Natural killer cell (primary cell): ENCODE measurements around the gene CDK5R2. TPM values are rescaled to one million over a fixed set of nuclear protein-coding genes. Genes with fewer than 3 reads are reported as not detected.
A peak's percentile ranks its signal among the peaks of the same experiment; 100 is the strongest.

Experiments used
- ATAC-seq, 3 donors: fragments of 150-1000 bp in 2 of 3; fragments of 200-7000 bp in 1 of 3; cut with Tn5 transposase; 1 replicate in 1 of 3; 2 replicates in 2 of 3; pipeline ENCODE4 v1.10.0; 2021; ENCODE audit warnings: mild to moderate bottlenecking in 2 of 3, moderate library complexity in 2 of 3
- DNase-seq, 2 donors: peaks; one replicate each; pipeline versions ENCODE4 v3.0.0 to v3.0.0-alpha.2; 2013 to 2021; ENCODE audit warnings: mixed read lengths in 1 of 2
- H3K27ac ChIP-seq: one replicate; pipeline ENCODE4 v1.5.1; 2013; ENCODE audit warnings: mild to moderate bottlenecking, low read length
- H3K27me3 ChIP-seq: one replicate; pipeline ENCODE4 v1.6.1; 2013; ENCODE audit warnings: low read length; ENCODE audit not compliant: control insufficient read depth, insufficient read depth
- H3K36me3 ChIP-seq: one replicate; pipeline ENCODE4 v1.6.1; 2013; ENCODE audit warnings: low read length; ENCODE audit not compliant: control insufficient read depth, insufficient read depth
- H3K4me1 ChIP-seq: one replicate; pipeline ENCODE4 v1.6.1; 2013; ENCODE audit warnings: low read length; ENCODE audit not compliant: control insufficient read depth, insufficient read depth
- H3K4me3 ChIP-seq: one replicate; pipeline ENCODE4 v1.5.1; 2013; ENCODE audit warnings: low read length
- H3K9me3 ChIP-seq: one replicate; pipeline ENCODE4 v1.6.1; 2013; ENCODE audit warnings: low read length; ENCODE audit not compliant: control insufficient read depth, insufficient read depth
- H3K27ac Mint-ChIP-seq, 2 donors: one replicate each; pipeline ENCODE4 v1.8.0; 2022; ENCODE audit warnings: mild to moderate bottlenecking in 2 of 2, mixed read lengths in 2 of 2, moderate library complexity in 1 of 2
- H3K27me3 Mint-ChIP-seq, 2 donors: one replicate each; pipeline ENCODE4 v1.8.0; 2022; ENCODE audit warnings: low read depth in 2 of 2, mixed read lengths in 2 of 2
- H3K36me3 Mint-ChIP-seq: one replicate; pipeline ENCODE4 v1.8.0; 2022; ENCODE audit warnings: mixed read lengths
- H3K4me1 Mint-ChIP-seq, 2 donors: one replicate each; pipeline ENCODE4 v1.8.0; 2022; ENCODE audit warnings: mixed read lengths in 2 of 2
- H3K4me3 Mint-ChIP-seq: one replicate; pipeline ENCODE4 v1.8.0; 2022; ENCODE audit warnings: mild to moderate bottlenecking, moderate library complexity, mixed read lengths
- H3K9me3 Mint-ChIP-seq, 2 donors: one replicate each; pipeline ENCODE4 v1.8.0; 2022; ENCODE audit warnings: mixed read lengths in 2 of 2
- WGBS: methylation state at CpG from one replicate; pipeline ENCODE4 v1.1.7; 2013; ENCODE audit warnings: missing lambda C conversion rate; ENCODE audit not compliant: insufficient coverage; 5-methylcytosine and 5-hydroxymethylcytosine counted together
- intact Hi-C: fragments of 100-400 bp; cut with micrococcal nuclease; formaldehyde crosslinking; loops from one replicate; pipeline ENCODE4 v1.14.2; 2022
- total RNA-seq, 4 donors: library from RNA; stranded (reverse); fragments of 120-200 nt in 1 of 4; gene quantifications; one replicate each; pipeline versions ENCODE4 v1.2.3 to v1.2.4, GENCODE V29; 2013 to 2022
- TF ChIP-seq, protein P1 (sequence below): fragments of 200-600 bp; IDR thresholded peaks from one replicate; pipeline ENCODE4 v1.8.0; 2022; ENCODE audit warnings: antibody characterized with exemption

Gene CDK5R2
- total RNA-seq, 3 donors from 2014 or later (not counting 1 experiment from before 2014, with no cell fraction given), result not detected

DNA sequence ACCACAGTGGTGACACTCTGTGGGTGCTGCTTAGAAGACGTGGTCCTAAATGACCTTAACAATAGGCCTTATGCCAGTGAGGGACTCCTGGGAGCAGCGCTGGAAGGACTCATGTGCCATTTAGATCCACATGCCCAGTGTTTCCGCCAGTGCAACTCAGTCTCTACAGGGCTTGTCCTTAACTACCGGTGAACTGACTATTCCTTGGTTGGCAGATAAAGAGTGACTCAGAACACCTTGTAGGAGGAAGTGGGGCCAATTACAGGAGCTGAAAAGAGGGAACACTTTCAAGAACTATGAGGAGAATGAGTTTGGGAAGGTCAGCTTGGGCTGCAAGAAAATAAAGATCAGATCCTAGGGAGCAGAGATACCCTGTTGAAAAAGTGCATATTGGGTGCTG, 1.8 kb upstream of the CDK5R2 start:
- Histone ChIP-seq H3K9me3 (peaks cover 6% of the 10 kb centered on the region), H3K36me3 (no peaks in the 10 kb centered on the region), H3K27ac (no peak overlapping the region), H3K4me3 (no peak overlapping the region), H3K27me3 (peaks cover 31% of the 10 kb centered on the region), H3K4me1 (peaks cover 13% of the 10 kb centered on the region)
- 84% methylated on average over 4 of the region's 4 CpGs for WGBS
- ATAC-seq, result no peak
- peaks cover 0 to 10% of the 10 kb centered on the region in 2 donors for H3K4me1 Mint-ChIP-seq
- TF ChIP-seq, protein P1, sequence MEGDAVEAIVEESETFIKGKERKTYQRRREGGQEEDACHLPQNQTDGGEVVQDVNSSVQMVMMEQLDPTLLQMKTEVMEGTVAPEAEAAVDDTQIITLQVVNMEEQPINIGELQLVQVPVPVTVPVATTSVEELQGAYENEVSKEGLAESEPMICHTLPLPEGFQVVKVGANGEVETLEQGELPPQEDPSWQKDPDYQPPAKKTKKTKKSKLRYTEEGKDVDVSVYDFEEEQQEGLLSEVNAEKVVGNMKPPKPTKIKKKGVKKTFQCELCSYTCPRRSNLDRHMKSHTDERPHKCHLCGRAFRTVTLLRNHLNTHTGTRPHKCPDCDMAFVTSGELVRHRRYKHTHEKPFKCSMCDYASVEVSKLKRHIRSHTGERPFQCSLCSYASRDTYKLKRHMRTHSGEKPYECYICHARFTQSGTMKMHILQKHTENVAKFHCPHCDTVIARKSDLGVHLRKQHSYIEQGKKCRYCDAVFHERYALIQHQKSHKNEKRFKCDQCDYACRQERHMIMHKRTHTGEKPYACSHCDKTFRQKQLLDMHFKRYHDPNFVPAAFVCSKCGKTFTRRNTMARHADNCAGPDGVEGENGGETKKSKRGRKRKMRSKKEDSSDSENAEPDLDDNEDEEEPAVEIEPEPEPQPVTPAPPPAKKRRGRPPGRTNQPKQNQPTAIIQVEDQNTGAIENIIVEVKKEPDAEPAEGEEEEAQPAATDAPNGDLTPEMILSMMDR, result no peak
- no peak for DNase-seq
- H3K9me3 Mint-ChIP-seq, result no peaks in the 10 kb centered on the region
- intact Hi-C loops, result no loop called here
- H3K27me3 Mint-ChIP-seq, result peaks cover 58 to 71% of the 10 kb centered on the region in 2 donors
- H3K36me3 Mint-ChIP-seq, result no peaks in the 10 kb centered on the region
- H3K4me3 Mint-ChIP-seq, result peak overlapping the region; percentile 29
- H3K27ac Mint-ChIP-seq, result no peak overlapping the region

GRCh38 chr2:218958276-218958675, 1.2 kb upstream of the CDK5R2 start:
- Mint-ChIP-seq H3K4me3 (no peak overlapping the region), H3K27ac (no peak overlapping the region), H3K9me3 (no peaks in the 10 kb centered on the region), H3K36me3 (no peaks in the 10 kb centered on the region), H3K27me3 (peaks cover 58 to 69% of the 10 kb centered on the region in 2 donors), H3K4me1 (peaks cover 0 to 12% of the 10 kb centered on the region in 2 donors)
- TF ChIP-seq, protein P1, result no peak
- intact Hi-C loops, result no loop called here
- ATAC-seq (no peak), DNase-seq (no peak)
- no peak overlapping the region for H3K27ac ChIP-seq
- 100% methylated on average over 1 of the region's 1 CpG for WGBS
- H3K4me3 ChIP-seq, result no peak overlapping the region
- H3K4me1 ChIP-seq, result peaks cover 19% of the 10 kb centered on the region
- peaks cover 9% of the 10 kb centered on the region for H3K9me3 ChIP-seq
- peaks cover 37% of the 10 kb centered on the region for H3K27me3 ChIP-seq
- no peaks in the 10 kb centered on the region for H3K36me3 ChIP-seq

DNA sequence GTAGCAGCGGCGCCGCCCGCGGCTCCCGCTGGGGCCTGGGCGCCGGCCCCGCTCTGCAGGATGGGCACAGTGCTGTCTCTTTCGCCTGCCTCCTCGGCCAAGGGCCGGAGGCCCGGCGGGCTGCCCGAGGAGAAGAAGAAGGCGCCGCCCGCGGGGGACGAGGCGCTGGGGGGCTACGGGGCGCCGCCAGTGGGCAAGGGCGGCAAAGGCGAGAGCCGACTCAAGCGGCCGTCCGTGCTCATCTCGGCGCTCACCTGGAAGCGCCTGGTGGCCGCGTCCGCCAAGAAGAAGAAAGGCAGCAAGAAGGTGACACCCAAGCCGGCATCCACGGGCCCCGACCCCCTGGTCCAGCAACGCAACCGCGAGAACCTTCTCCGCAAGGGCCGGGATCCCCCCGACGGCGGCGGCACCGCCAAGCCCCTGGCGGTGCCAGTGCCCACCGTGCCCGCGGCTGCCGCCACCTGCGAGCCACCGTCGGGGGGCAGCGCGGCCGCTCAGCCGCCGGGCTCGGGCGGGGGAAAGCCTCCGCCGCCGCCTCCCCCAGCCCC, 369 bp downstream of the CDK5R2 start:
- peaks cover 50% of the 10 kb centered on the region for H3K27me3 ChIP-seq
- Mint-ChIP-seq H3K27ac (no peak overlapping the region), H3K36me3 (no peaks in the 10 kb centered on the region), H3K4me3 (no peak overlapping the region), H3K4me1 (peaks cover 0 to 18% of the 10 kb centered on the region in 2 donors), H3K27me3 (peaks cover 59 to 70% of the 10 kb centered on the region in 2 donors), H3K9me3 (no peaks in the 10 kb centered on the region)
- no peak overlapping the region for H3K27ac ChIP-seq
- H3K36me3 ChIP-seq, result no peaks in the 10 kb centered on the region
- ATAC-seq, result no peak
- peaks cover 9% of the 10 kb centered on the region for H3K9me3 ChIP-seq
- intact Hi-C loops, result no loop called here
- no peak for DNase-seq
- H3K4me1 ChIP-seq, result peaks cover 19% of the 10 kb centered on the region
- TF ChIP-seq, protein P1, result no peak
- no peak overlapping the region for H3K4me3 ChIP-seq
- WGBS, result 3% methylated on average over 67 of the region's 67 CpGs
